IMR-90 (cell line): ENCODE results near the gene STAC.

Source experiments
- CEBPB ChIP-seq: IDR thresholded peaks from 2 replicates; pipeline ENCODE4 v1.6.1; 2012; ENCODE audit warnings: low read depth, low read length, improper control_type of control experiment
- CTCF ChIP-seq: conservative IDR thresholded peaks from 2 replicates; pipeline ENCODE4 v1.5.1; 2012; ENCODE audit warnings: mild to moderate bottlenecking, low read depth, low read length, improper control_type of control experiment
- ELK1 ChIP-seq: fragments of 150-350 bp; IDR thresholded peaks from 2 replicates; pipeline ENCODE4 v1.6.1; 2016; ENCODE audit warnings: low read depth, mild to moderate bottlenecking, low read length, moderate library complexity, borderline replicate concordance
- POLR2A ChIP-seq: IDR thresholded peaks from 2 replicates; pipeline ENCODE4 v1.6.1; 2012; ENCODE audit warnings: mild to moderate bottlenecking, low read depth, low read length
- USF2 ChIP-seq: fragments of 150-350 bp; IDR thresholded peaks from 2 replicates; pipeline ENCODE4 v1.6.1; 2017; ENCODE audit warnings: mild to moderate bottlenecking, antibody characterized with exemption, low read length, low read depth

- no peak for TF ChIP-seq CEBPB
- TF ChIP-seq CTCF: no peak
- TF ChIP-seq POLR2A: no peak
- TF ChIP-seq USF2: no peak
- TF ChIP-seq ELK1: no peak
These were observed 140.7 kb downstream of the STAC start for GRCh38 chr3:36521007-36521379.
